D341Med (cell line): Measurements from ENCODE around the gene MKS1.

Experiments used
- DNase-seq: peaks from one replicate; pipeline ENCODE4 v3.0.0; 2012; ENCODE audit warnings: low spot score

The MKS1 gene

GRCh38 chr17:58200024-58200633 lies 18.9 kb downstream of the MKS1 start:
- peak; percentile 91 for DNase-seq

GRCh38 chr17:58196610-58197009 lies 22.4 kb downstream of the MKS1 start:
- no peak for DNase-seq

- DNase-seq = no peak
These were observed 23.4 kb downstream of the MKS1 start for GRCh38 chr17:58195518-58196123.

DNA sequence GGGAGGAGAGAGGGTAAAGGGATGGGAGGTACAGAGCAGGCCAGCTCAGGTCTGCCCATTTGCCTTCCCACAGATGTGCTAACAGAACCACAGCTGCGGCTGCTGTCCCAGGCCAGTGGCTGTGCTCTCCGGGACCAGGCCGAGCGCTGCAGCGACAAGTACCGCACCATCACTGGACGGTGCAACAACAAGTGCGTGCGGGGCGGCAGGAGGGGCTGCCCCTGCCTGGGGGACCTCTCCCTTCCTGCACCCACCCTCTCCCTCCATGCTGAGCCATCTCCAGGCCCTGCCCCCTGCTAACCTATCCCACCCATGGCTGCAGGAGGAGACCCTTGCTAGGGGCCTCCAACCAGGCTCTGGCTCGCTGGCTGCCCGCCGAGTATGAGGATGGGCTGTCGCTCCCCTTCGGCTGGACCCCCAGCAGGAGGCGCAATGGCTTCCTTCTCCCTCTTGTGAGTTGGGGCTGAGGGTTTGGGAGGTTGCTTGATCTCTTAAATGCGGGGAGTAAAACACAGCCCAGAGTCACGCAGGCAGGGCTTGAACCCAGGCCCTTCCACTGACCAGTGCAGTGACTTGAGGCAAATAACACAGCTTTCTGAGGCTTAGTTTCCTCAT lies 25.3 kb downstream of the MKS1 start:
- peak; percentile 41 for DNase-seq

GRCh38 chr17:58192612-58193011 lies 26.4 kb downstream of the MKS1 start, which contains the start of gene EPX:
Gene EPX, plus strand, starts transcription at chr17:58192726. Its CDS starts 121 bp downstream, at chr17:58192847.
- no peak for DNase-seq

GRCh38 chr17:58191241-58191896 lies 27.7 kb downstream of the MKS1 start:
- no peak for DNase-seq

- DNase-seq = no peak
These were observed 29.5 kb downstream of the MKS1 start for GRCh38 chr17:58189436-58190146.

DNA sequence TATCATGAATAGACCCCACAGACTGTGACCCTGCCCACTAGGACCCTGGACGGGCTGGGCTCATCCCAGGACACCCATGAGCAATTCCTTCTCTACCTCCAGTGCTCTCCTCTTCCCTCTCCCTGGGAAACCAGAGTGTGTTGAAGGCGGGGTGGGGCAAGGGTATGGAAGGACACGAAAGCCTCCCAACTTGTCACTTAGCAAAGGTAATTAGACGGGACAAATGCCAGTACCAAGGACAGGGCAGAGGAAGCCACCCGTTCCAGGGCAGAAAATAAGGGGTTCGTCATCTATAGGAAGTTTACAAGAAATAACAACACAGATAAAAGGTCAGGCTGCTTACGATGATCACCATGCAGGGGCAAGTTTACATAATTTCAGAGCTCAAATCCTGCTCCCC lies 31.4 kb downstream of the MKS1 start:
- DNase-seq = no peak

- peak; percentile 20 for DNase-seq
These were observed 32.0 kb downstream of the MKS1 start for GRCh38 chr17:58187063-58187462.

- DNase-seq = peak; percentile 33
These were observed 32.5 kb downstream of the MKS1 start for GRCh38 chr17:58186591-58186990.

DNA sequence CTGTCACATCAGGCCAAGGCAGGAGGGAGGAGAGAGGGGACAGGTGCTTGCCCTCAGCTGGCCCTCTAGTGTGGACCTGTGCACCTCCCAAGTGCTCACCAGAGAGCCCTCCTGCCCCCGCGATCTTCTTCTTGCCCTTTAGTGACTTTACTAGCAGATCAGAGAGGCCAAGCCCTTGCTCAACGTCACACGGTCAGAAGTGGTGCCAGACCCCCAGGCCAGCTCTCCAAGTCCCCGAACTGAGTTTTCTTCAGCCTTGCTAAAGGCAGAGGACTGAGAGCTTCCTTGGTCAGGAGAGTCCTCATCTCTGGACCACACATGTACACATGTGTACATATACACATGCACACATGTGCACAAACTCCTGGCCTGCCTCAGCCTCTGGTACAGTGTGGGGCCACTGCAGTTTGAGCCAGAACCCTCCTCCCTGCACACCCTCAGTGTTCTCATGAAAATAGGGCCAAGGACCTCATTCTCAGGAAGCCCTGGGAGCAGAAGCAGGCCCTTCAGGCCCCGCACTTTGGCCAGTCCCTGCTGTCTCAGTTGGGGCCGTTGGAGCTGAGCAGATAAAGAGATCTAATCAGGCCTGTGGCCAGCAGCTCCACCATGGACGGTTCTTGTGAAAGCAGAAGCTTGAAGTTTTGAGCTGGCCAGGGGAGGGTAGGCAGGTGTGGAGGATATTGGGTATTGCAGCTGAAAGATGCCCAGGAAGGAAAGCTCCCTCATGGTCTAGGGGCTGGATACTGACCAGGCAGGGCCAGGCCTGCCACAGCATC lies 33.9 kb downstream of the MKS1 start:
- DNase-seq = no peak

DNA sequence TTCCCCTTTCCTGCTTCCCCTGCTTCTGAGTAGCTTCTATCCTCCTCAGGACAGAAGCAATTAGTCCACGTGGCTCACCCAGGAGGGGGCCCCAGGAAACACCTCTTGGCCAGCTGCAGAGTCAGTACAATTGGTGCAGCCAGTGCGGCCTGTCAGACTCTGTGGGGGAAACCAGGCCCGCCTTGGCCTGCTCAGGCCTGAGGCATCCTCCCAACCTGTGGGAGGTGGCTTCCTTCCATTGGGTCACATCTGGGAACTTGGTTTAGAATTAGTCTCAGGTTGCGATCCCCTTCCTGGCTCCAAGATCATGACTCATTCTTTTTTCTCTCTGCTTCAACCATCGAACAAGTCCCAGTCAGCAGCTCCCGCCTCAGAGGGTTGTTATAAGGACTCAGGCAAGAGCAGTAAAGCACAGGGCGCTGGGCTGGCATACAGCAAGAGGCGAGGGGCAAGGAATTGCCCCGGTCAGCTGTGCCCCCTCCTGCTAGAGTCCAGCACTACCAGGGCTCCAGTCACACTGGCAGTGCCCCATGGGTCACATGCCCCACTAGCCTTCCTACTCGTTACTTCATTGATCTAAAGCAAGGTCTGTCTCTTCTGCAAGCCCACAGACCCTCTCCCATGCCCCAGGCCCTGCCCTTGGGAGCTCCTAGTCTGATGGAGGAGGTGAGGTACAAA lies 34.6 kb downstream of the MKS1 start:
- DNase-seq = no peak

DNA sequence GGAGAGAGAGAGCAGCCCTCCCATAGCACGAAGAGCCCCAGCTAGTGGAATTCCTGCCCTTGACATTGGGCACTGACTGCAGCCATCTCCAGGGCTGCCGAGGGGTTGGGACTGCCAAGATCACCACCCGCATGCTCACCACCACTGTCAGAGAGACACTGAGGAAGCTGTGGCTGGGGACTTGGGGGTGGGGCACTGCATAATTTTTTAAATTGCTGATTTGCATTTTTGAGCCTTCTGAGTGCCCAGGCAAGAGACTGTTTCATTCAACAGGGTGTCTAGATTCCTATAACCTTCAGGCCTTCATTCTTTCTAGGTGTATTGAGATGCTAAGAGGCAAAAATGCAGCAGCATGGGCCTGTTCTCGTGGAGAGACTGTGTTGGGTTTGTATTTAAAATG lies 35.5 kb downstream of the MKS1 start:
- no peak for DNase-seq

GRCh38 chr17:58181796-58182195 lies 37.3 kb downstream of the MKS1 start:
- no peak for DNase-seq

GRCh38 chr17:58176200-58176599 lies 42.9 kb downstream of the MKS1 start:
- DNase-seq = no peak

GRCh38 chr17:58174871-58175270 lies 44.2 kb downstream of the MKS1 start:
- DNase-seq = no peak

- peak; percentile 75 for DNase-seq
These were observed 46.5 kb downstream of the MKS1 start for GRCh38 chr17:58172369-58173071.

- DNase-seq = no peak
These were observed 48.4 kb downstream of the MKS1 start for GRCh38 chr17:58170622-58171021.

GRCh38 chr17:58166682-58167081 lies 52.4 kb downstream of the MKS1 start, which contains the start of gene OR4D2:
Gene OR4D2, plus strand, starts transcription at chr17:58166982. Its CDS starts 2,674 bp downstream, at chr17:58169656.
- no peak for DNase-seq

DNA sequence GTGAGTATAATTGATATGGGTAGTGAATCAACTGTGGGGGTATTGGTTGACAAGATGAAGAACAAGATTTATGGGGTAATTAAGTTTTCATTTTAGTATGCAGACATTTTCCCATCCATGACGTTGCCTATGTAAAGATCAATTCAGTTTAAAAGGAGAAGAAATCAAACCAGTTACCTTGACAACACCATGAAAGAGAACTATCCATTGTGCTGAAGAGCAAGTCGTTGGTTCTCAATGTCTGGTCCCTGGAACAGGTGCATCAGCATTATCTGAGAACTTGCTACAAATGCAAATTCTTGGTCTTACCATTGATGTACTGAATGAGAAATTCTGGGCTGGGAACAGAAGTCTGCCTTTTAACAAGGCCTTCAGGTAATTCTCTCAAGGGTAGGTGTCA lies 53.1 kb downstream of the MKS1 start:
- no peak for DNase-seq
